Stimulated activated CD4-positive, alpha-beta T cell treated with anti-CD3 and anti-CD28 coated beads, TNF-alpha, amount 100 ng/mL, for 4 hours (primary cell): Measurements from ENCODE around the gene BHMT2.

ENCODE experiments used
- DNase-seq, 3 experiments: peaks; one replicate each; pipeline ENCODE4 v3.0.0-alpha.2; 2020; ENCODE audit warnings: low read depth in 3 of 3

Gene BHMT2

DNA sequence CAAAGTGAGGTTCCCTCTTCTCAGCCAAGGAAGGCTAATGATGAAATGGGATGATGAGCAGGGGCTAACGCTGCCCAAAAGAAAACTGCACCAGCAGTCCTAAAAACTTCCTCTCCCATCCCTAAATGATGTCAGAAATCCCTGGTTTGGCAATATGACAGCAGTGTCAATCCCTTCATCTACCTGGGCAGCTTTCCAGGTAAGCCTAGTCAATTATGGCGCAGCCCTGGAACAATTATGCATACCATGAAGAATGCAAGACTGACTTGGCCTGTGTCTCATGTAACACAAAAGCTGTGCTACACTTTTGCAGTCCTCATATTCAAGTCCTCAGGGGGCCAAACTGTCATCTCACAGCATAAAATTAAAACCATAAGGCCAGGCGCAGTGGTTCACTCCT is 7.1 kb upstream of the BHMT2 start:
- DNase-seq = no peak

DNA sequence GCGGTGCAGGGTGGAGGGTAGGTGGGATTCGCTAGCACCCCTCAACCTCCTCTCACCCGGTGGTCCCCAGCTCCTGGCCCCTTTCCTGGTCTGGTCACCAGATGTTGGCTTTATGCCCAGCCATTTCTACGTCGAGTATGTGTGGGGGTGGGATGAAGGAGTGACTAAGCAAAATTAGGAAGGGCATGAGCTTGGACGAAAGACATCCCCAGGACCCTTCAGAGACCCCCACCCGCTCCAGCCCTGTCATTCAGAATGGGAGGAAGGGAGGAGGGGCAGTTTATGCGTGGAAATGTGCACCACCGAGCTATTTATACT is 742 bp downstream of the BHMT2 start:
- DNase-seq = no peak

DNA sequence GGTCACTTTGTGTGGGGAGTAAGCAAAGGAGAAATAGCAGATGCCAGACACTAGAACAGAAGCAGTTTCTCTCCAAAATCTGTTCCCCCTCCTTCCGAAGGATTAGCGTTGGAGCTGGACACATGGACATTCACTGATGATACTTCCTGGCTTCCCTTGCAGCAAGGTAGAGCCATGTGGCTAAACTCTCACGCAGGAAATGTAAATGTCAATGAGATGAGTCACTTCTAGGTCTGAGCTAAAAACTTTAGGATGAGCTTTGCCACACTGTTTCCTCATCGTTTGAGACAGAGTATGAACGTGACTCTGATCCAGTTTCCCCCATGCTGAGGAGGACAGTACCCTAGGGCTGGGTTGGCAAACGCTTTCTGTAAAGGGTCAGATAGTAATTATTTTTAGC is 5.1 kb downstream of the BHMT2 start:
- DNase-seq = no peak

DNA sequence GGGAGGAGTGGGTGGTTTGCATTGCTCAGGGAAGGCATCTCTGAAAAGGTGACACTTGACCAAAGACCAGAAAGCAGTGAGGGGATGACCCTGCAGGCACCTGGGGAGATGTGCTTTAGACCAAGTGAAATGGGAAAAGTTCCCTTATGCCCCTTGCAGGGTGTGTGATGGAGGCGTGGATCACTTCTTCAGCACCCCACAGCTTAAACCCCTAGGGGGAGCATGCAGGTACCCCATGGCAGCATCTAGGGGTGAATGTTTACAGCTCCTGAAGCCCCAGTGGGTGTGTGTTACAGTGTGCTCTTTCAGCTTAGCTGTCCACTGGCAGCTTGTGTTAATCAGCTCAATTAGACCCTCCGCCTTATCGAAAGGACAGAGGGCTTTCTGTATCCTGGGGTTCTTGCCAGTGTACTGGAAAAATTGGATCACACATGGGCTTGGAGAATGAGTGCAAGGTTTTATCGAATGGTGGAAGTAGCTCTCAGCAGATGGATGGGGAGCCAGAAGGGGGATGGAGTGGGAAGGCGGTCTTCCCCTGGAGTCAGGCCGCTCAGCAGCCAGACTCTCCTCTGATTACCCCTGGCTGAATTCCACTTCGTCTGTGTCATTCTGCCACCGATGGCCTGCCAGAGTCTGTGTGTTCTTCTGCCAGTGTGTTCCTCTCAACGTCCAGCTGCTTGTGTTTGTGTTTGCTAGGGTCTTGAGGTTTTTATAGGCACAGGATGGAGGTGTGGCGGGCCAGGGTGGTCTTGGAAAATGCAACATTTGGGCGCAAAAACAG is 6.3 kb downstream of the BHMT2 start:
- no peak for DNase-seq

DNA sequence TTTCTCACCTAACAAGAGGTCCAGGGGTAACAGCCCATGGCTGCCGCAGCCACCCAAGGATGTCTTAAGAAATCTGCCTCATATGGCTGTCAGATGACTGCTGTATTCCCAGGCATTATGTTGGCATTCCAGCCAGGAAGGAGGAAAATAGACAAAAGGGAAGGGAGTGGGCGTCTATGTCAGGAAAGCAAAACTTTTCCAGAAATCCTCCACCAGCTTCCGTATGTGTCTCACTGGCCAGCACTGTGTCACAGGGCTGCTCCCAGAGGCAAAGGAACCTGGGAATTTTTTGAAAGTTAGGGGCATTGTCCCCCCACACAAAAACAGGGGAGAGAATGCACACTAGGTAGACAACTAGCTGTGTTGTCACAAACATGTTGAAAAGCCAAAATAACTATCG is 7.3 kb downstream of the BHMT2 start:
- no peak for DNase-seq

DNA sequence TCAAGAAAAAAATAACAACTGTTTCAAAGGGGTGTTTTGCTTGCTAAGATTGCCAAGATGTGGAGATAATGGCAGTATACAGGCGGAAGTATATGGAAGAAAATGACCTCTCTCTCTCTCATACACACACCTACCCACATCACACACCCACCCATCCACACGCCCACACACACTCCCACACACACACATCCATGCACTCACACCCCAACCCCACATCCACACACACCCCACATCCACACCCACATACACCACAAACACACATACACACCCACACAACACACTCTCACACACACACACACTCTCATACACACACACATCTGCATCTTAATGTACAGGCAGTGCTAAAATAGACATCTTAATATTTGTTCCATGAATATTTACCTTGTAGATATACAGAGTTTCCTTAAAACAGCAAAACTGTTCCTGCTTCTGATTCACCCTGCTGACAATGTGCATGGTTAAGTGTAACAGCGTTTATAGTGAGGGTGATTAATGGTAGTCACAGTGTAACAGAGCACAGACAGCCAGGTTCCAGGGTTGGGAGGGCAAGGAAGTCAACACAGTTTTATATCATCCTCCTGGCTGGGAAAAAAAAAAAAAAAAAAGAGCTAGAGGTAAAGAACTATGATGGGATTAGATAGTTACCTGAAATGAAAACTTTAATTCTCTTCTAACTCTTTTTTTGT is 8.3 kb downstream of the BHMT2 start:
- no peak for DNase-seq

DNA sequence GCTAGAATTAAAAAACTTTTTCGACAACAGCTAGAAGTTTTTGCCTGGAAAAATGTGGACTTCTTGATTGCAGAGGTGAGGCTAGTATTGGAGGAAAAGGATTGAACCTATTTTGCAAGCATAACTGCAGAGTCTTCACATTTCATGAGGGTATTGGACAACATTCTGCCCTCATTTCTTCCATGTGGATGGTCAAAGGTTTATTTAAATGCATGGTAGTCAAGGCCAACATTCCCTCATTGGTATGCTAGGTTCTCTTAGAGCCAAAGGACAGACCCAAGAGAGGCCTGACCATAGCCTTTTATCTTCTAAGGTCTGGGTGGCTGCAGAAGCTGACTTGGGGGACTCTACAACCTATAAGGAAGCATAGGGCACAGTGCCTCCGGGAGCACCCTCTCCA is 11.2 kb downstream of the BHMT2 start:
- DNase-seq = no peak

DNA sequence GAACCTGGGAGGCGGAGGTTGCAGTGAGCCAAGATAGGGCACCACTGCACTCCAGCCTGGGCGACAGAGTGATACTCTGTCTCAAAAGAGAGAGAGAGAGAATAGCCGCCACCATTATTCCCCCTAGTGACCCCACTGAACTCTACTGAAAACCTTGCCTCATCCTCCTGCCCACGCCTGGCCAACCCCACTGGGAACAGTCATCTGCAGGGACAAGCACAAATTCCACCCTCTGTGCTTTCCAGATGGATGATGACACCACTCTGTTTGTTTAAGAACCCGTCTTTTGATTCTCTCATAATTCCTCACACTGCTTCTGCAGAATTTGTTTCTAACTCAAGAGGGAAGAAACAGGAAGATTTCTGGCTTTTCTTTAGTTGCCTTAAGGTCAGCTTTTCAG is 12.2 kb downstream of the BHMT2 start:
- DNase-seq = no peak

DNA sequence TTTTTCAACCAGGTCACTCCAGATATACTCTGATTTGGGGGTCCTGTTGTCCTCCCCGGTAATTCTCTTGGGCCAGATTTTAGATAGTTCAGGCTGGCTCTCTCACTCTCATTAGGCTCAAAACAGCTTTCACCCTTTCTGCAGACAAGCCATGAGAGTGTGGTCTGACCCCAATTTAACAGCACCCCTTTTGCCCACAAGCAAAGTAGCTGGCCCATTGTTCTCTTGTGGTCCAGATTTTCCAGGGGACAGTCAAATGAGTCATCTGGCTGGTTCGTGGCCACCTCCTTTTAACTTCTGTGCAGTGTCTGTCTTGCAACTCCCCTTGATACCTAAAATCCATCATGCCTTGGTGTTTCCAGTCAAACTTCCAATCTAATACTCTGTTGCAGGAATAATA is 16.5 kb downstream of the BHMT2 start:
- no peak for DNase-seq

DNA sequence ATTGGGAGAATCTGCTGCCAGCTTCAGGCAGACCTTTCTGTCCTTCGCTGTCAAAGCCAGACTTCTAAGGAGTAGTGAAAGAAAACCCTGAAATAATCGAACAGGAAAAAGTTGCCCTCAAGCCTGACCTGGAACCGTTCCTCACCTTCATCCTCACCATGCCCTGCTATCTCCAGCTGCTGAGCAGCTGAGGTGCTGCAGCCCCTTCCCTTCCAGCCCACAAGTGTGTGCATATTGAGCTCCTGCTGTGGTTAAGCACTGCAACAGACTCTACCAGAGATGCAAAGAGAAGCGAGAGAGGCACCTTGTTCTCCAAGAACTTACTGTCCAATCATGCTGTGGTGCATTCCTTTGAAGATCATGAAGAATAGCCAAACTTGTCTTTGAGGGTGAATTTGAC is 18.9 kb downstream of the BHMT2 start:
- DNase-seq = no peak

DNA sequence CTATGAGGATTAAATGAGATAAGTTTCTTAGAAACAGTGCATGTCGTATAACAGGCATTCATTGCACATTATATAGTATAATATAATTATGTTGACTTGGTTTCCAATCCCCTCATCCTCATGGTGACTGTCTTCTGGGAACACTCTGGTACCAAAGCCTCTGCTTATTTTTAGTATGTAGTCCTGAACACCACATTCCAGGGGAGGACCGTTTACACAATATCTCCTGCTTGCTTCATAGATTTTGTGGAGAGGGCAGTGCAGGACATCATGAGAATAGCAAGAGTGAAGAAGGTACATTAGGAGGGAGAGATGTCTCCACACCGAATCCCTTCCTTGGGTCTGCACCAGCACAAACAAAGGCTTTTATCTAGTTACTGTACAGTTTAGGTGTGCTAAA is 21.5 kb downstream of the BHMT2 start:
- DNase-seq = no peak

DNA sequence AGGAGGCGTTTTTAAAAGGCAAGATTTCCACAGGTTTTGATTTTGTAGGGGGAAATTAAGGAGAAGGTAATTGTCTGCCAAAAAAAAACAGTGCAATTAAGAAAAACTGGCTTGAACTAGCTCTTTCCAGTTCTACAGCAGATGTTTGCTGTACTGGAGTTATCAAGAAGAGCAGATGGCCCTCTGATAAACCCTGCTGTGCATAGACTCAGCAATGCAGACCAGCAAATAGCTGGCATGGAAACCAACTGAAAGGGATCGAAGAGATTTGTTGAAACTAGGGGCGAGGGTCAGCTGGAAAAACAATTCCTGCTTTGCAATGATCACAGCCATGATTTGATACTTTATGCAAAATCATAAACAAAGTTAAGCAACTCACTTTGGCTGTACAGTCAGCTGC is 24.2 kb downstream of the BHMT2 start:
- no peak for DNase-seq

DNA sequence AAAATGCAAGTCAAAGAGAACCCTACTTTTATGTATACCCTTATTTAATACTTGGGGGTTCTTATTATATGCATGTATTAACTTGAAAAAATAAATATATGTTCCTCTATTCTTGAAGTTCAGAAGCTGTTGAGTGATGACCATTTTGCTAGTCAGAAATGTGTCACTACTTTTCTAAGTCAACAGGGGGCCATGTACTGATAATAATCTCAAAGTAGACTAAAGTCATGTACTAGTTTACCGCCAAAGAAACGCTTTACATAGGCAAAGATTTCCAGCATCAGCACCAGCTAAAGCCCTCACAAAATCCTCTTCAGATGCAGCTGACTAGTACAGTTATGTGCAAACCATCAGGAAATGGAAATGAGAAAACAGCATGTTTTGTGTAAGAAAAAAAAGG is 36.3 kb downstream of the BHMT2 start:
- no peak for DNase-seq

DNA sequence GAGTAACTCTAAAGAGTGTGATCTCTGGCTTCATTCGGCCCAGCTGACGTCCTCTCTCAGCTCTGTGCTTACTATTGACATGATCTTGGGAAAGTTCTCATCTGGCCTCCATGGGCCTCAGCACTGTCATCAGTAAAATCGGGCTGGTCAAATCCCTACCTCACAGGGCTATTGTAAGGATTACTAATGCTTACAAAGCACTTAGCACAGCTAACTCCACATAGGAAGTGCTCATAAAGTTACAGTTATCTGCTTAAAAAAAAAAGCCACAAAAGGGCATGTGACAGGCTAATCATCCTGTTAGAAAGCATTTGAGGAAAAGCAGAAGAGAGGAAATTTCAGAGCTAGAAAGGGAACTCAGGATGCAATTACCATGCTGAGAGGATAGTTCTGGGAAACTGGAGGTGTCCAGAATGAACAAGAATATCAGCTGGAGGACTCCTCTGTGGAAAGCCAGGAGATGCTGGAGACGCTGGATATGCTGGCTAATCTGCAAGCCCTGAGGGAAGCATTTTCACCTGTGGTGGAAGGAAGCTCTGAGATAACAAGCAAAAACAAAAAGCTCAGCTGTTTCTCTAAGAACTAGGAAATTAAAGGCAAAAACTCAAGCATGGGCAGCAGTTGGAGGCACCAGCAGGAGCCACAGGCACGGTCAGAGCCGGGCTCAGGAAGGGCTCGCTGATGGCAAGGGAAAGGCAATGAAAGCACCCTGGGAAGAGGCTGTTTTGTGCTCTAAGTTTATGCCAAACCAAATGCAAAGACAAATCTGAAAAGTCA is 37.6 kb downstream of the BHMT2 start:
- DNase-seq = no peak

DNA sequence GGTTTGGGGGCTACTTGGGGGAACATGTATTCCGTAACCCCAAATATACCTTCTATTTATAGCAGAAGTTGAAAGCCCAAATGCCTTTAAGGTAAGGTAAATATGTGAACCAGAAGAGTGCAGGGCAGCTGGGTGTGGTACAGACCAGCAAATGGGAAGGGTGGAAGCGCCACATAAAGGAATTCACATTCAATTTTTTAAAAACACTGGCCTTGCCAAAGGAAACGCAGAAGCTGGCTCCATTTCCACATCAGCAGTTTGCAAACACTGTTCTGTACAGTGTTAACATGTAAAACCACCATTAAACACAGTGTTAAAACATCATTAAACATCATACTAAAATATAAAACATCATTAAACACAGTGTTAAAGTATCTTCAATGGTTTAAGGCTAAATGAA is 38.5 kb downstream of the BHMT2 start:
- DNase-seq = no peak

DNA sequence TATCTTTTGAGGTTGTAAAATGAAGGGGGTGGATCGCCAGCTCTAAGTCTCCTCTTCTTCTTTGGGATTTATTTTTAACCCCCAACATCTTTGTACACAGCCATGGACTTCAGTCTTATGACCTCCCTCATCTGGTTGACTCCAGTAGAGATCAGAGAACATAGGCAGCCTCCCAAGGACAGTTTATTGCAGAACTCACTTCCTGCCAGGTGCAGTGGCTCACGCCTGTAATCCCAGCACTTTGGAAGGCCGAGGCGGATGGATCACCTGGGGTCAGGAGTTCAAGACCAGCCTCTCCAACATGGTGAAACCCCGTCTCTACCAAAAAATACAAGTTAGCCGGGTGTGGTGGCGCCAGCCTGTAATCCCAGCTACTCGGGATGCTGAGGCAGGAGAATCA is 39.2 kb downstream of the BHMT2 start:
- no peak for DNase-seq

DNA sequence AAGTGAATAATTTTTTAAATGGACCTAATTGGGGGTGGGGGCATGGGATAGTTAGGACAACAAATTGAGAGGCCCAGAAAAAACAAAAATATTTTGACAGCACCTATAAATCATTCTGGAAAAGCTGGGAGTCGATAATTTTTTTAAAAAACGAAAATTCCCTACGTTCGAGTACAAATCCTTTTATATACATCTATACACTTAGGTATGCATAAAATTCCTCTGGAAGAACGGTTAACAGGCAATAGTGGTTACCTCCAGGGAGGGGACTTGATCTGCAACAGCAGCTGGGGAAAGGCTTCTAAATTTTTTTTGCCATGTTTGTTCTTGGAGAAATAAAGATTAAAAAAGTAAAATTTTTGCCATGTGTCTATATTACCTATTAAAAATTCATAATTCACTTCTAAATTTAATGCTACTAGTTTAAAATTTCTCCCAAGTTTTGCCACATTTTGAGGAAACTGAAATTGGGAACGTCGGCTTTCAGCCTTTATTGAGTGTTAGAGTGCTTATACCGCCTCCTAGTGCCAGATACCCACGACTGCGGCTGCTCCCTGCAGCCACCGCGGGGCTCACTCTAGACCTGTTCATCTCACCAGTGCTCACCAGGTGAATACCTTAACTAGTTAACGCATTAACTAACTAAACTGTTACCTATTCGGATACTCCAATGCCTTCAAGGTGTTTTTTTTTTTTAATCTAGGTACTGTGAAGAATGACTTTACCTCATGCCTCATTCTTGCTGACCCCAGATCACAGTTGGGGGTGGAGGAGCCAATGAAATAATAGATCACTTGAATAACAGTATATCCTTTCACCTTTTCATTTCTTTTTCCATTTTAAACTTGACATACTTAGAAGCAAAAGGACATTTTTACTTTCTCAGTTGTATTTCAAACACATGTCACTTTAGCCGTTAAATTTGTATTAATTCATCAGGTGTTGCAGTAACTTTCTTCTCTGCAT is 40.2 kb downstream of the BHMT2 start:
- no peak for DNase-seq

DNA sequence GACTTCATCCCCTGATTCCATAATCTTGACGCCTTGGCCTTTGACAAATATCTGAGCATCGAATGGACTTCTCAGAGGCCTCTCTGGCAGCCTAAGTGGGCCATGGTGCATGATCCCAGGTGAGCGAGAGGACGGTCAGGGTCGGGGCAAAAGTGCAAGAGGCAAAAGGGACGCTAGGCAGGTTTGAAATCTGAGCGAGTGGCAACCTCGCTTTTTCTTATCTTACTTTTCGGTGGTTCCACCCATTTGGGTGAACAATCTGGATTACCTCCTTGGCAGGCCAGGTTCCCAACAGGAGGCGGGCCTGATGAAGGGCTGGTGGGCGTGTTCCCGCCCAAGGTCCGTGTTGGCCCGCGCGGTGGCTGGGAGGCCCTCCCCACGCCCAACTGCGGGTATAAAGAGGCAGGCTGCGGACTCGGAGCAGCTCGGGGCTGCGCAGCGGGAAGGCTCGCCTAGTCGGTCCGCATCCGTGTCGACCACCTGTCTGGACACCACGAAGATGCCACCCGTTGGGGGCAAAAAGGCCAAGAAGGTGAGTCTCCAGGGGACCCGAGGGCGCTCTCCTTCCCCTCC is 41.9 kb downstream of the BHMT2 start, which contains the start of gene BHMT:
Gene BHMT, plus strand, starts transcription at position 423 of the 573 bp plus-strand sequence. Its CDS starts 77 bp downstream, at position 500.
- no peak for DNase-seq

DNA sequence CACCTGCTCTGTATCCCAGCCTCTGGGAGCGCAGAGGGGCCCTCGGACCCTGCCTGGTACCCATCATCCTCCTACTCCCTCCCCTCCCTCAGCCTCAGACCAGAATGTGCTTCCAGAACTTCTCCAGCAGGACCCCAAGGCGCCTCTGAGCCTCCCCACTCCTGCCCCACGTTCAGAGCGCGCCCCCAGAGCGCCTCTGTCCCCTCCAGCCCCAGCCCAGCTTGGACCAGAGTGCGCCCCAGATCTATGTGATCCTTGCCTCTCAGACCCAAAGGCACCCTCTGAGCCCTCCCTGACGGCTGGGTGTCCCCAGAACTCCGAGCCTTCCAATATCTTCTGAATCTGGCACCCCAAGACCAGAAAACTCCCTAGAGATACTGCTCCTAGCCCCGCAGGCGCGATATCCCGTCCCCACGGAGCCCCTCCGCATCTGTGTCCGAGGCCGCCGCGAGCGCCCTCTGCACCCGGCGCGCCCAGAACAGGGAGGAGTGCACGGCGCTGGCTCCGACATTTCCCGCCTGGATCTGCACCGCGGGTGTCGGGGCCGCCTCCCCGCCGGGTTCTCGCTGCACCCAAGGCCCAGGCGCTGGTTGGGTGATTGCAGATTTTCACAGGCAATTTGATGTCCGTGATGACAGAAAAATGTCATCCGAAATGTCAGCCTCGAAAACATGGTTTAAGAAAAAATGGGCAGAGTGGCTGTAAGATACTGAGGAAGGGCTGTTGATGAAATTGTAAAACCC is 42.6 kb downstream of the BHMT2 start:
- DNase-seq = no peak

DNA sequence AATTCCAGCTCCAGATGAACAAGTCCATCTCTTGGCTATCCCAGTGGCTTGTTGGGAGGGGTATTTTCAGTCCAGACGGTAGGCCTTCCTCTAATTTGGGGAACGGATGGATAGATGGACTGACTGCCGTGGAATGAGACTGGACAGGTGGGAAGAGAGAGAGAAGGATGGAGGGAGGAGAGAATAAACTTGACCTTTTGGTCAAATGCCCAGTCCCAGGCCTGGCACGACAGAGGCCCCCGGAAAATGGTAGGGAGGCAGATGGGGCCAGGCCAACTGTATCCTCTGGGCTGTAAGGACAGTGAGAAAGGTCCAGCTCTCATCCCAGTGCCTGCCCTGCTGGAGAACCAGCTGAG is 43.1 kb downstream of the BHMT2 start:
- DNase-seq = no peak

DNA sequence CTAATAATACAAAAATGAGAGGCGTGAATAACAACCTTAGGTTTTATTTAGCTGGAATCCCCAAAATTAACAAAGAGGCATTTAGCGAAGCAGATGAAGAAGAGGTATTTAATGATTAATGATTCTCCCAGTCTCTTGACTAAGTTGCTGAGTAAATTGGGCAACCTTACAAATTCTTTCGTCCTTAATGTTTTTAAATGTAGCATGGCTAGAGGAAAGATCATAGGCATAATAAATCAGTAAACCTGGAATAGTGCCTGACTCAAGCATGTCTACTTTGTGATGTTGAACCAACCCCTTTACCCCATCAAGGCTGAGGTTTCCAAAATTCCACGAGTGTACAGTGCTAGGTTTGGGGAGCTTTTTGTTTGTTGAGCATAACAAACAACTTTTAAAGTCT is 49.9 kb downstream of the BHMT2 start:
- no peak for DNase-seq
